Measurements from ENCODE around the gene KLF6.

KLF6 gene

DNA sequence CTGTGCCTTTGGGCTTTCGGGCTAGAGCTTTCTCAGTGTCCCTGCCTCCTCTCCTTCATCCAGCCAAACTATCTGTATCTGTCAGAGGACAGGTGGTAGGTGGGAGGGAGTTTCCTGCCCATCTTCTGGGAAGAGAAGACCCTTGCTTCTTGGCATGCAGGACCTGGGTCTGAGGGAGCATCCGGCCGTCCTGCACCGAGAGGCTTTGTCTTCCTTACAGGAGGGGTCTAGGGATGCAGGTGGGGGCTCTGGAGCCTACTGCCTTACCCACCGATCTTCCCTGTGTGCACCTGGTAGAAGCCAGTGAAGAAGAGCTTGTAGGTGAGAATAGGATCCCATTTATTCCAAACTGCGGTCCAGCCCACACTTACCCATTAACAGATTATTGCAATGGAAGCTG is 5.8 kb upstream of the KLF6 start:
- TF ChIP-seq, protein P1, sequence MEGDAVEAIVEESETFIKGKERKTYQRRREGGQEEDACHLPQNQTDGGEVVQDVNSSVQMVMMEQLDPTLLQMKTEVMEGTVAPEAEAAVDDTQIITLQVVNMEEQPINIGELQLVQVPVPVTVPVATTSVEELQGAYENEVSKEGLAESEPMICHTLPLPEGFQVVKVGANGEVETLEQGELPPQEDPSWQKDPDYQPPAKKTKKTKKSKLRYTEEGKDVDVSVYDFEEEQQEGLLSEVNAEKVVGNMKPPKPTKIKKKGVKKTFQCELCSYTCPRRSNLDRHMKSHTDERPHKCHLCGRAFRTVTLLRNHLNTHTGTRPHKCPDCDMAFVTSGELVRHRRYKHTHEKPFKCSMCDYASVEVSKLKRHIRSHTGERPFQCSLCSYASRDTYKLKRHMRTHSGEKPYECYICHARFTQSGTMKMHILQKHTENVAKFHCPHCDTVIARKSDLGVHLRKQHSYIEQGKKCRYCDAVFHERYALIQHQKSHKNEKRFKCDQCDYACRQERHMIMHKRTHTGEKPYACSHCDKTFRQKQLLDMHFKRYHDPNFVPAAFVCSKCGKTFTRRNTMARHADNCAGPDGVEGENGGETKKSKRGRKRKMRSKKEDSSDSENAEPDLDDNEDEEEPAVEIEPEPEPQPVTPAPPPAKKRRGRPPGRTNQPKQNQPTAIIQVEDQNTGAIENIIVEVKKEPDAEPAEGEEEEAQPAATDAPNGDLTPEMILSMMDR (IDR thresholded peaks at IDR 0.05), result no peak

DNA sequence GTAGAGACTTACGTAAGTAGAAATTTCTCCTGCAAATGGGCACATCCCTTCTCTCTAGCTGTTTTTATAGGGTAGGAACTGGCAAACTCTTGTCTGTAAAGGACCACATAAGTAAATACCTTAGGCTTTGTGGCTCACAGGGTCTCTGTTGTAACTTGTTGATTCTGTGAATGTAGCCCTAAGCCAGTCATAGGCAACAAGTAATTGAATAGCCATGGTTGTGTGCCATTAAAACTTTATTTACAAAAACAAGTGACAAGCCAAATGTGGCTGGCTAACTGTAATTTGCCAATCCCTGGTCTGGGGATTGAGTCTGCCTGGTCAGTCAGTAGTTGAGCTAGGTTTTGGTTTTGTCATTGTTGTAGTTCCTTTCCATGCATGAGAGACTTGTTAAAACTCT is 5.3 kb upstream of the KLF6 start:
- TF ChIP-seq, protein P1 (IDR thresholded peaks at IDR 0.05), result no peak

DNA sequence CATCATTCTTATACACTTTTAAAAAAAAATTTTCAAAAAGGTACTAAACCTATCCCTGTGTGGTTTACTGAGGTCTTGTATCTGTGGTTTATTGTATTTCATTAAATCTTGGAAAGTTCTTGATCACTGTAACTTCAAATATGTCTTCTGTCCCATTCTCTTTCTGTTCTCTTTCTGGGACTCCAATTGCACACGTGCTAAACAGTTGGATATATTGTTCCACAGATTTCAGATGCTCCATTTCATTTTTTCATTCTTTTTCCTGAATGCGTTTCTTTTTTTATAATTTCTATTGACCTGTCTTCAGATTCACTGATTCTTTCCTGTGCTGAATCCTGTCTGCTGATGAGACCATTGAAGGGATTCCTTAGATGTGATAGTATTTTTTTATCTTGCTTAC is 4.6 kb upstream of the KLF6 start:
- TF ChIP-seq, protein P1 (IDR thresholded peaks at IDR 0.05), result no peak

DNA sequence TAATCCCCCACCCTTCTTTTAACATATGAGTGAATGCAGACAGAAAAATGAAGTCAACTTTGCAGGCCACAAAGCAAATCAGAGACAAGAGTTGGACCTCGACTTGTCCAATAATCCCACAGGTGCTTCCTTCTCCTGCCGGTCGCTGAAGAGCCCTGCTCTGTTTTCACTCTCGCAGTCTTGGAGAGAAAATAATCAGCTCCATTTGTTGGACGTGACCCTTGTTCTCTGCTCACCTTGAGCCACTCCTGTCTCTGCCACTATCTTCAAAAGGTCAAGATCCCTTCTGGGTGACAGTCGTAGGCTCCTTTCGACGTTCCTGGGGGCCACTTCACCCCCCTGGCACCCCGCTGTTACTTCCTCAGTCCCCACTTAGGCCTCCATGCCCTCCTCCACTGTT is 2.8 kb upstream of the KLF6 start:
- TF ChIP-seq, protein P1 (IDR thresholded peaks at IDR 0.05), result no peak

DNA sequence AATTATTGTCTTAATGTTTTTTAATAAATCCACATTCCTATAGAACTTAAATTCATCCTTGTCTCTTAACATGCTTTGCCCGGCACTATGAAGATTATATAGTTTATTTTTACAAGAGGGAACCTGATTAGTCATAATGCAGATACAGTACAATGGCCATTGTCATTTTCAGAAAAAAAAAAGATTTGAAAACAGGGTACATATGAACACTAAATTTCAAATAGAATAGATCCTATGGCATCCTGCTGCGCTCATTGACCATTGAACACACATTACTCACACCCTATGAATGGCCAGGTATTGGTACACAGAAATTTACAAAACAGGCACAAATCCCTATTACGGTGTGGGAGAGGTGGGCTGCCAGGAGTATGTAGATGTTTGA is 2.0 kb upstream of the KLF6 start:
- TF ChIP-seq, protein P1 (IDR thresholded peaks at IDR 0.05), result no peak

DNA sequence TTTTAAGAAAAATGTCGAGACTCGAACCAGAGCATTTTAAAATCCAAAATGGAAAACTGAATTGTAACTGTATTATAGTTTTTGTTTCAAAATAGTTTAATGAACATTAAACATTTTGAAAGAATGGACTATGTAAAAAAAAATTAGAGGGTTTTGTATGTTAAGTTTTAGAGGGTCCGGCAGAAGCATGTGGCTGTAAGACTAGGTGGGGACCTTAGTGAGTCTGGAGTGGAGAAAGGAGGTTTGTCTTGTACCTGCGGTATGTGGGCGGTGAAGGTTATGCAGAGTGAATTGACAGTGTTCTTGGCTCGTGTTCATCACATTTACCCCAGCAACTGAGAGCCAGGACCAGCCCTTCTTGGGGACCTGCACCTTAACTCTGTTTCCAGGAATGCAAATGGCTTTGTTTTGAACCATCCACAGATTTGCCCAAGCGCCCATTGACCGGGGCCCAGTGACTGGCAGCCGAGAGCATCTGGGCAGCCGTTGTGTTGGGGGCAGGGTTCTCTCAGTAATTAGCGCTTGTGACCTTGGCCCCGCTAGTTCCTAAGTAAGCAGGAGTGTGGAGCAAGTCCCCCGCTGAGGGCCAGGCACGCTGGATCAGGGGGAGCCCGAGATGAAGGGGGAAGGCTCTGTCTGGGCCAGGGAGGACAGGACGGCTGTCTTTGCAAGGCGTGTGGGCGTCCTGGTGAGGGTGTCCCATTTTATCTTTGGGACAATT is 1.4 kb upstream of the KLF6 start:
- TF ChIP-seq, protein P1 (IDR thresholded peaks at IDR 0.05), result no peak

DNA sequence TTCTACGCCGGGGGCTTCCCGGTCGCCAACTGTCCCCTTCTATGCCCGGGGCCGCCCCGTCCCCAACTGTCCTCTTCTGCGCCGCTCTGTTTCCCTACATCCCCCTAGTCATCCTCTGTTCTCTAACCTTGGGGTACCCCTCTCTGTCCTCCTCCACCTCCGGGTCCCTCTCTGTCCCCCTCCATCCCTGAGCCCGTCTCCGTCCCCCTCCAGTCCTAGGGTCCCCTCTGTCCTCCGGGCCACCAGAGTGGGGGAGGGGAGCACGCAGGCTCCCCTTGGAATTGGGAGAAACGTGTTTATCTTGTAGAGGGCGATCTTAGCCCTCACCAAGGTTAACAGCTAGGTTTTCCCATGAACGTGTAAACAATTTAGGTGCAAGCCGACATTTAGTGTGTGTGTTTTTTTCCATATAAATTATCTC is 852 bp upstream of the KLF6 start:
- TF ChIP-seq, protein P1 (IDR thresholded peaks at IDR 0.05), result no peak; the same call in 1 of the 2 replicates

Measured in LNCAP (cell line).